ENCODE results near the gene CSF3. TPM values are rescaled to one million over a fixed set of nuclear protein-coding genes. Genes with fewer than 3 reads are reported as not detected.

Gene CSF3
- total and polyA plus RNA-seq, 2 of the 13 experiments (the other 11 are each of a cell fraction or from before 2014, with no cell fraction given): 0.09 TPM; not detected in 1

GRCh38 chr17:39980351-39981206 lies 34.7 kb upstream of the CSF3 start, which contains the start of gene PSMD3 (continued):
- TF ChIP-seq ATF7-NPFF (CRISPR knock-in tag; IDR thresholded peaks at IDR 0.05; ENCODE audit: low read depth): peak; percentile 98
- peak; percentile 98 for TF ChIP-seq ZNF44 (CRISPR knock-in tag; IDR thresholded peaks at IDR 0.05)
- peak; percentile 98 for TF ChIP-seq ERF (CRISPR knock-in tag; IDR thresholded peaks at IDR 0.05)
- TF ChIP-seq ZSCAN31 (CRISPR knock-in tag; IDR thresholded peaks at IDR 0.05; ENCODE audit: low read depth): peak; percentile 96
- TF ChIP-seq, protein P1, sequence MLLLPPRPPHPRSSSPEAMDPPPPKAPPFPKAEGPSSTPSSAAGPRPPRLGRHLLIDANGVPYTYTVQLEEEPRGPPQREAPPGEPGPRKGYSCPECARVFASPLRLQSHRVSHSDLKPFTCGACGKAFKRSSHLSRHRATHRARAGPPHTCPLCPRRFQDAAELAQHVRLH (CRISPR knock-in tag; IDR thresholded peaks at IDR 0.05; ENCODE audit: borderline replicate concordance, low read depth): peak; percentile 97
- TF ChIP-seq MAFF (IDR thresholded peaks at IDR 0.05; ENCODE audit: low read depth, low read length): peak; percentile 22; the same call in 1 of the 2 replicates
- no peak for TF ChIP-seq MATR3 (CRISPR knock-in tag; IDR thresholded peaks at IDR 0.05)
- peak; percentile 94 for TF ChIP-seq ZNF891 (CRISPR knock-in tag; IDR thresholded peaks at IDR 0.05)
- peak; percentile 51; the same call in 1 of the 2 replicates for TF ChIP-seq RBAK (CRISPR knock-in tag; IDR thresholded peaks at IDR 0.05)
- TF ChIP-seq, protein P2, sequence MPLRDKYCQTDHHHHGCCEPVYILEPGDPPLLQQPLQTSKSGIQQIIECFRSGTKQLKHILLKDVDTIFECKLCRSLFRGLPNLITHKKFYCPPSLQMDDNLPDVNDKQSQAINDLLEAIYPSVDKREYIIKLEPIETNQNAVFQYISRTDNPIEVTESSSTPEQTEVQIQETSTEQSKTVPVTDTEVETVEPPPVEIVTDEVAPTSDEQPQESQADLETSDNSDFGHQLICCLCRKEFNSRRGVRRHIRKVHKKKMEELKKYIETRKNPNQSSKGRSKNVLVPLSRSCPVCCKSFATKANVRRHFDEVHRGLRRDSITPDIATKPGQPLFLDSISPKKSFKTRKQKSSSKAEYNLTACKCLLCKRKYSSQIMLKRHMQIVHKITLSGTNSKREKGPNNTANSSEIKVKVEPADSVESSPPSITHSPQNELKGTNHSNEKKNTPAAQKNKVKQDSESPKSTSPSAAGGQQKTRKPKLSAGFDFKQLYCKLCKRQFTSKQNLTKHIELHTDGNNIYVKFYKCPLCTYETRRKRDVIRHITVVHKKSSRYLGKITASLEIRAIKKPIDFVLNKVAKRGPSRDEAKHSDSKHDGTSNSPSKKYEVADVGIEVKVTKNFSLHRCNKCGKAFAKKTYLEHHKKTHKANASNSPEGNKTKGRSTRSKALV (CRISPR knock-in tag; IDR thresholded peaks at IDR 0.05): peak; percentile 96
- TF ChIP-seq SNAPC2 (CRISPR knock-in tag; IDR thresholded peaks at IDR 0.05): peak; percentile 96
- TF ChIP-seq, protein P3, sequence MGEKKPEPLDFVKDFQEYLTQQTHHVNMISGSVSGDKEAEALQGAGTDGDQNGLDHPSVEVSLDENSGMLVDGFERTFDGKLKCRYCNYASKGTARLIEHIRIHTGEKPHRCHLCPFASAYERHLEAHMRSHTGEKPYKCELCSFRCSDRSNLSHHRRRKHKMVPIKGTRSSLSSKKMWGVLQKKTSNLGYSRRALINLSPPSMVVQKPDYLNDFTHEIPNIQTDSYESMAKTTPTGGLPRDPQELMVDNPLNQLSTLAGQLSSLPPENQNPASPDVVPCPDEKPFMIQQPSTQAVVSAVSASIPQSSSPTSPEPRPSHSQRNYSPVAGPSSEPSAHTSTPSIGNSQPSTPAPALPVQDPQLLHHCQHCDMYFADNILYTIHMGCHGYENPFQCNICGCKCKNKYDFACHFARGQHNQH (CRISPR knock-in tag; IDR thresholded peaks at IDR 0.05): peak; percentile 99
- TF ChIP-seq HDAC2 (CRISPR knock-in tag; IDR thresholded peaks at IDR 0.05): peak; percentile 97
- peak; percentile 88 for TF ChIP-seq ELF1 (CRISPR knock-in tag; IDR thresholded peaks at IDR 0.05)
- peak; percentile 80 for TF ChIP-seq TFDP2 (CRISPR knock-in tag; IDR thresholded peaks at IDR 0.05)
- peak; percentile 89 for TF ChIP-seq ZFP90 (CRISPR knock-in tag; IDR thresholded peaks at IDR 0.05; ENCODE audit: borderline replicate concordance)
- TF ChIP-seq, protein P4, sequence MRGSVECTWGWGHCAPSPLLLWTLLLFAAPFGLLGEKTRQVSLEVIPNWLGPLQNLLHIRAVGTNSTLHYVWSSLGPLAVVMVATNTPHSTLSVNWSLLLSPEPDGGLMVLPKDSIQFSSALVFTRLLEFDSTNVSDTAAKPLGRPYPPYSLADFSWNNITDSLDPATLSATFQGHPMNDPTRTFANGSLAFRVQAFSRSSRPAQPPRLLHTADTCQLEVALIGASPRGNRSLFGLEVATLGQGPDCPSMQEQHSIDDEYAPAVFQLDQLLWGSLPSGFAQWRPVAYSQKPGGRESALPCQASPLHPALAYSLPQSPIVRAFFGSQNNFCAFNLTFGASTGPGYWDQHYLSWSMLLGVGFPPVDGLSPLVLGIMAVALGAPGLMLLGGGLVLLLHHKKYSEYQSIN (CRISPR knock-in tag; IDR thresholded peaks at IDR 0.05; ENCODE audit: borderline replicate concordance): no peak
- peak; percentile 85 for TF ChIP-seq MED1 (CRISPR knock-in tag; IDR thresholded peaks at IDR 0.05)
- TF ChIP-seq SETDB1 (CRISPR knock-in tag; IDR thresholded peaks at IDR 0.05; ENCODE audit: borderline replicate concordance): peak; percentile 86; the same call in 1 of the 2 replicates
- TF ChIP-seq, protein P5, sequence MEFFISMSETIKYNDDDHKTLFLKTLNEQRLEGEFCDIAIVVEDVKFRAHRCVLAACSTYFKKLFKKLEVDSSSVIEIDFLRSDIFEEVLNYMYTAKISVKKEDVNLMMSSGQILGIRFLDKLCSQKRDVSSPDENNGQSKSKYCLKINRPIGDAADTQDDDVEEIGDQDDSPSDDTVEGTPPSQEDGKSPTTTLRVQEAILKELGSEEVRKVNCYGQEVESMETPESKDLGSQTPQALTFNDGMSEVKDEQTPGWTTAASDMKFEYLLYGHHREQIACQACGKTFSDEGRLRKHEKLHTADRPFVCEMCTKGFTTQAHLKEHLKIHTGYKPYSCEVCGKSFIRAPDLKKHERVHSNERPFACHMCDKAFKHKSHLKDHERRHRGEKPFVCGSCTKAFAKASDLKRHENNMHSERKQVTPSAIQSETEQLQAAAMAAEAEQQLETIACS (CRISPR knock-in tag; IDR thresholded peaks at IDR 0.05): no peak; the same call in none of the 2 replicates
- peak; percentile 88 for TF ChIP-seq ZNF749 (CRISPR knock-in tag; IDR thresholded peaks at IDR 0.05; ENCODE audit: borderline replicate concordance)

Data from HepG2 (cell line).